SKM-1 treated with dmso at 0.1 percent for 144 hours (cell line): Measurements from ENCODE around the gene RETREG2.

Experiments used
- DNase-seq: peaks from one replicate; lab custom pipeline; 2025; ENCODE audit not compliant: unreplicated experiment; lab: John Stamatoyannopoulos, UW

RETREG2 gene, protein sequence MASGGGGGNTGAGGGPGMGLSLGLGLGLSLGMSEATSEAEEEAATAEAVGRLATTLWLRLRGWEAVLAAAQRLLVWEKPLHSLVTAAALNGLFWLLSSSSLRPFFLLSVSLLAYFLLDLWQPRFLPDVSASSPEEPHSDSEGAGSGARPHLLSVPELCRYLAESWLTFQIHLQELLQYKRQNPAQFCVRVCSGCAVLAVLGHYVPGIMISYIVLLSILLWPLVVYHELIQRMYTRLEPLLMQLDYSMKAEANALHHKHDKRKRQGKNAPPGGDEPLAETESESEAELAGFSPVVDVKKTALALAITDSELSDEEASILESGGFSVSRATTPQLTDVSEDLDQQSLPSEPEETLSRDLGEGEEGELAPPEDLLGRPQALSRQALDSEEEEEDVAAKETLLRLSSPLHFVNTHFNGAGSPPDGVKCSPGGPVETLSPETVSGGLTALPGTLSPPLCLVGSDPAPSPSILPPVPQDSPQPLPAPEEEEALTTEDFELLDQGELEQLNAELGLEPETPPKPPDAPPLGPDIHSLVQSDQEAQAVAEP

DNA sequence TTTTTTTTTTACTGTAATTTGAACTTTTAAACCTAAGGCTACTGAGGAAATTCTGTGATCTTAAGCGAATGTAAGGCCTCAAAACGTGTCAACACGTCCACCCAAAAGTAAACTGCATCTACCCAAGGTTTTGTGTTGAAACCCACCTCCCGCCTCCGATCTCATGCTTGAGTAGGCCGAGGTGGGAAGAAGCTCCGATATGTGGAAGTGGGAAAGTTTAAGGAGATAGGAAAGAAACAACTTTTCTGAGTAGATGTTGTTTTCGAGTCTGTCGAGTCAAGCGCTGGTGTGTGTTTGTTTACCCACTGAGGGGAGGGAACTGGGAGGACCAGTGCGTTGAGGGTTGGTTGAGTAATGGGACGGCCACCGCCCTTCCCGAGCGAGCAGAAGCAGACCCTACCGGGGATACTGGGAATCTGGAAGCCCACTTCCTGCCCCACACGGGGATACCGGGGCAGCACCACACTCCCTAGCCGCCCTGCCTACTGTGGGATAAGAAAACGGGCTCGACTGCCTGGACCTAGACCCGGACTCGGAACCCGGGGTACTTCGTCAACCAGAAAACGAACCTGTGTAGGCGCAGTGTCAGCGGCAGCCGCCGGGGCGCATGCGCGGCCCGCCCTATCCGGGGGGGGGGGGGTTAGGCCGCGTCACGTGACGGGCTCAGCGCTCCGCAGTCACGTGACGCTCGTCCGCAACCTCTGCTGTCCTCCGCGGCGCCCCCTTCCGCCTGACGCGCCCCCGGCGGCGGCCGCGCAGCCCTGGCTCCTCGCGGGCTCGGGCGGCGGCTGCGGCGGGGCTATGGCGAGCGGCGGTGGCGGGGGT lies at the start of gene RETREG2:
Gene RETREG2, plus strand, starts transcription at position 724 of the 825 bp plus-strand sequence. Its CDS starts 78 bp downstream, at position 802.
- DNase-seq, result peak; percentile 77

DNA sequence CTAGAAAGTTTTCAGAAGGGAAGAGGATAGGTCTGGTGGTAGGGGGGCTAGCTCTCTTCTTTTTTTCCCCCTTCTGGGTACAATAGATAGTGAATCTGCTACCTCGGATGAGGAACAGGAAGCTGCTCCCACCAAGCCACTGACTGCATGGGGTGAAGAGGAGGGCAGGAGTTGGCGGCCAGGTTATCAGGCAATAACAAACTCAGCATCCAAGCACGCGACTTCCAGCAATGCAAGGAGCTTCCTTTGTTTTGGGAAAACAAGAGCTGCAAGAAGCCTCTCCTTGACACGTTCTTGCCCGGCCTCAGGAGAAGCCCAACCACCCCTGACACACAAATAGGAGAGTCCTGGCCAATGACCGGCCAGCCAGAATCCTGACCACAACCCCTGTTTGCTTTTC lies 49.7 kb upstream of the RETREG2 start:
- no peak for DNase-seq

DNA sequence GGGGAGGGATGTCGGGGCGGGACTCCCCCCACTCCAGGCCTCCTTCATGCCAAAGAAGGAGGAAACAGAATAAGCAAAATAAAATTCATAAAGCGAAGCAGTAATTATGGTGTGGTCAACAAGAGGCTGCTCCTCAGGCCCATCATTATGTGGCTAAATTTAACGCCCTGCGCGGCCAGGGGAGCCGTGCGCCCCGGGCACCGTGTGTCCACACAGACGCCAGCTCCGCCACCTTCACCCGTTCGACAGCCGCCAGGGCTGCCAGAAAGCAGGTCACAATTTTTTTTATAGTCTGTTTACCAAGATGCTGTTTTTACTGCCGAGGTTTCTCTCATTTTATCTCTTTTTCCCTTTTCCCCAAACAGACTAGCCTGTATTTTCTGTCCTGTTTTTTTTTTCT lies 48.5 kb upstream of the RETREG2 start:
- no peak for DNase-seq

DNA sequence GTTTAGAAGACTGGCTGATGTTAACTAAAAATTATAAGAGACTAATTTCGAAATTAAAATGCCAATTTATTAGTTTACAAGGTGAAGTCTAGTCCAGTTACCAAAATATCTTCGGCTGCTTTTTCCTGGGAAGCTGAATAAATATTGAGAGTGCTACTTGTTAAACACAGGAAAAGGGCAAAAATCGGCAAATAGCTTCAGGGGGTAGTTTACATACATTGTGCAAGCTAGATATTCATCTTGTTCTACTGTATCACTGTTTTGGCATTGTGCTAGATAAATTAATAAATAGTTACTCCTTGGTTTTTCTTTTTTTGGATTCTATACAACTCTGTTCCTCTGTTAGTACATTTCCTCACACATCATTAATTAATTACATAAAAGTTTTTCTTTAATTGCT lies 46.7 kb upstream of the RETREG2 start:
- no peak for DNase-seq

DNA sequence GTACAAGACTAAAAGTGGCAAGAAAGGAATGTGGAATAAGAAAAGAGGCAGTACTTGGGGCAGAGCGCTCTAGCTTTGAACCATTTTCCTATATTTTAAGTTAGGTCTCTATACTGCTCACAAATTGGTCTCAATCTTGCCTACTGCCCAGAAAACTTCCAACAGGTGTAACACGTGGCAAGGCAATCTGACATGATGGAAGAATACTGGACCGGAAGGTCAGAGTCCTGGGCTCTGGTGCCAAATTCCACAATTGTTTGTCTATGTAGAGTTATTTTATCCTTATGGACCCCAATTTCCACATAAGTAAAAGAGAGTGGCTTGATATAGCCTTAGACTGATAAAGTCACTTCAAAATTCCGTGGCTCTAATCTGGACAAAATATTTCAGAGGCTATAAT lies 46.3 kb upstream of the RETREG2 start:
- DNase-seq, result no peak

DNA sequence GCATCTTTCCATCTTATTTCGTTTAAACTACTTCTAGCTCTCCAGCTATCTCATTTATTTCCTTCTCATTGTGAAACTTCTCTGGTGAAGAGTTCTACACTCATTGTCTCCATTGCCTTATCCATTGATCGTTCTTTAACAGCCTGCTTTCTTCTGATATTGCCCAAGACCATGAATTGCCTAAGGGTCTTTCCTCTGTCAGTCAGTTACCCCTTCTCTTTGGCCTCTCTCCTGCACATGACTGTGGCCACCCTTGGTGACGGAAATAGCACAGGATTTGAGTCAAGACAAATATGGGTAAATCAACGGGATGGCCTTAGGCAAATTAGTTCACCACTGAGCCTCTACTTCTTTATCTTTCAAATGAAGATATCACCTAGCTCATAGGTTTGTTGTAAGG lies 44.1 kb upstream of the RETREG2 start:
- DNase-seq, result no peak

DNA sequence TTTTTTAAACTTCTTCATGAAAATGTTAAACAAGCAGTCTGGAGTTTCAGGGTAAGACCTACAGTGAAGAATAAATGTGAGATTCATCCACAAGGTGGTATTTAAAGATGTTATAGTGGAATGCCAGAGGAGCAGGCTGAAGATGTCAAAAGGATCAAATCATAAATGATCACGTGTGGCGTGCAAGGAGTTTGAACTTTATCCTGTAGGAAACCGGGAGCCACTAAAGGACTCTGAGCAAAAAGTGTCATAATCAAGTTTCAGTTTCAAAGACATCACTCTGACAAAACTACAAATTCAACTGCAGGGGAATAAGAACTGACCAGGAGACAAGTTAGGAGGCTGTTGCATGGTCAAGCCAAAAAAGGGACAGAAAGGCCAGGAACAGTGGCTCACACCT lies 37.4 kb upstream of the RETREG2 start:
- DNase-seq, result no peak

DNA sequence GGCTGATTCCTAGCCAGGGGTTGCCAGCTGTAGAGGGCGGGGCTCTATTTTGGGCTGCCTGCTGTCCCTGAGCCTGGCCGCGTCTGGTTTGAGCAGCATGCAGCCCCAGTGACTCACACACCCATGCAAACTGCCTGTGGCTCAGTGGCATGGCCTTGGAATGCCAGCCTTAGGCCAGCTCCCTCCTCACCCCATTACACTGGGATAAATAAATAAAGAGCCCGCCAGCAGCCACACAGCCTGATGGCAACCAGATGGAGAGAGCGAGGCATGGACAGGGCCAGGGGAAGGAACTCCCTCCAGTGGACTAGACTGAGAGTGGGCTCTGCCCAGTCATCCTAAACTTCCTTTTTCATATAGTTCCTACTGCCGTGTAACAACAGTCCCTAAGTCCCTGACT lies 35.7 kb upstream of the RETREG2 start:
- DNase-seq, result no peak

DNA sequence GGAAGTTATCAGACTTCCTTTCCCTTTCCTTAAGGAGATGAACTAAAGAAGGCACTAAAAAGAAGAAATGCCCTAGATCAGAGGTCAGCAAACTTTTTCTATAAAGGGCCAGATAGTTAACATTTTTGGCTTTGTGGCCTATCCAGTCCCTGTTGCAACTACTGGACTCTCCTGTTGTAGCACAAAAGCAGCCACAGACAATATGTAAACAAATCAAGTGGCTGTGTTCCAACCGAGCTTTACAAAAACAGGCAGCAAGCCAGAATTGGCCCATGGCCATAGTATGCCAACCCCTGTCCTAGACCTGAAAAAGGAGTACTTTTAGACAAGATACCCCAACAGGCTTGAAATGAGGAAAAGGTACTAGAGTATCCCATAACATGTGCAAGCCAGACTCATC lies 28.4 kb upstream of the RETREG2 start:
- no peak for DNase-seq

DNA sequence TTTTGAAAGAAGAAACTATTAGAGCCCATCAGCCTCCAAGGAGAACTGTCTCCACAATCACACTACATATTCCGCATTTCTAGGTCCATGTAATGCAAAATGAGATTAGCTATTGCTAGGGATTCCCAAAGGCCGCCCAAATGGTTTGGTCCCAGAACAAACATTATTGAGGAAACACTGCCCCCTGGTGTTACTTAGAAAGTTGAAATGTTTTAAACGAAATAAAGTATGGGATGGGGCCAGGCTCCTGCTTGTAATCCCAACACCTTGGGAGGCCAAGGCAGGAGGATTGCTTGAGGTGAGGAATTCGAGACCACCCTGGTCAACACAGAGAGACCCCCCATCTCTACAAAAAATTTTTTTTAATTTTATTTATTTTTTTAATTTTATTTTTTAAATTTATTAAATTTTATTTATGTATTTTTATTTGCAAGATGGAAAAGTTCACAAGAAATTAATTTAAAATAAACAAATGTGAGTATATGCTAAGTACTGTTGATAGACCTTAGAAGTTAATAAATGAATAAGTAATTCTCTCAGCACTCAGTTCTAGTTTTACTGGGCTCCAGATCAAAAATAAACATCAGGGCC lies 22.9 kb upstream of the RETREG2 start:
- DNase-seq, result peak; percentile 66

DNA sequence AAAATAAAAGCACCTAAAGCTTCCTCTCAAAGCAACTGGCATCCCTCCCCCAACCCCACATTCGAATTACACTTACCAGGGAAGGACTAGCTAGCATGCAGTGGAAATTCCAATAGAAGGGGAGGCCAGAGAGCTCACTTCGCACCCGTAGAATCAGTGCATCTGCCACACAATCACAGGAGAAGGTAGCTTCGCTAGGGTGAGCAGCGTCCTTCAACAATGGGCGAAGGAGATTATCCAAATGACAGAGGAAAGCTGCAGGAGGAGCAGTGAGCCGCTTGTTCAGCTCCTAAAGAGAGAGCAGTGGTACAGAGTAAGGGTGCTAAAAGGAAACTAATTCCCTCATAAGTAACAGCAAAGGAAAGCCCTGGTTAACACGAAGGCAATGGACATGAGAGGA lies 20.7 kb upstream of the RETREG2 start:
- DNase-seq, result no peak

DNA sequence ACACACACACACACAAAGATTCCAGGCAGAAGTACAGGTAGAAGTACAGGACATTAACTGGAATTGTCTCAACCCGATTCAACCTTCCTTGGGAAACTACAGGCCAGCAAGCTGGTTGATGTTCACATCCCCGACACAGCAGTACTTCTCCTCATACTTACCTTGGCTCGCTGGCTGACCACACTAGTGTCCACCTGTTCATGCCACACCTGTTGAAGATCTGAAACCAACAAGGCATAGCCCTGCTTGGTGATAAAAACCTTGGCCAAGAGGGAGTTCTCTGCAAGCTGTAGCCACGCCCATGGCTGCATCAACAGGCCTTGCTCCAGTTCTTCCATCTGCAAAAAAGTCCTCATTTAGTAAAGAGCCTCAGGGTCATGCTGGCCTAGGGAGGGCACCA lies 20.1 kb upstream of the RETREG2 start:
- no peak for DNase-seq

DNA sequence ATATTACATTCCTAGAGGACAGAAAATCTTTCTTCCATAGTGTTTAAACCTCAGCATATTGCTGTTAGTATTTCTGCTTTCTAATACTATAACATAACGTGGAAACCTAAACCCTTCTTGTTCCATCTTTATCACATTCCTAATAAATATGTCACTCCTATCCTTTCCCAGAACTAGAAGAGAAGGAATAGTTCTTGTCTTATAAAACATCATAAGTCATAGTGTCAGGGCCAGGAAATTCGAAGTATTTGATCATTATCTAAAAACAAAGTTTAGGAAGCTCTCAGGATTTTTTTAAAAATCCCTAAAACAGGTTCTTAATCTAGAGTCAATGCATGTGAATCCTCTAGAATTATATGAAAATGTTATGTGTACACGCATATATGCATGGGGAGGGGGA lies 19.5 kb upstream of the RETREG2 start:
- DNase-seq, result no peak

DNA sequence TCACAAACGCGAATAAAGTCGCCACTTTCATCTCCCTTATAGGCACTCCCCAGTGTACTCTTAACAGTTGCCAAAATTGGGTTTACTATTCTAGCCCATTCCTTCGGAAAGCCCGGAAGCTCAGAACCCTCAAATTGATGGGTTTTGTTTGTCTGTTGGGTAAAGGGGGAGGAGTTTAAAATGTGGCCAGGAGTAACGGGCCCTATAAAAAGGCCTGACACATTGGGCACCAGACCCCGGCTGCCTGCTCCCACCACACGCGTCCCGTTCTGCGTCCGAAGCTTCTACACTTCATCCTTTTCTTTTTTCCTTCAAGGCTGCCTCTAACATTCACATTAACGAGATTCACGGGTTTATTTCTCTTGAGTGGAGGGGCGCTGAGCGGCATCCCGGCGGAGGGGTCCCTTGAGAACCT lies 18.3 kb upstream of the RETREG2 start:
- no peak for DNase-seq

DNA sequence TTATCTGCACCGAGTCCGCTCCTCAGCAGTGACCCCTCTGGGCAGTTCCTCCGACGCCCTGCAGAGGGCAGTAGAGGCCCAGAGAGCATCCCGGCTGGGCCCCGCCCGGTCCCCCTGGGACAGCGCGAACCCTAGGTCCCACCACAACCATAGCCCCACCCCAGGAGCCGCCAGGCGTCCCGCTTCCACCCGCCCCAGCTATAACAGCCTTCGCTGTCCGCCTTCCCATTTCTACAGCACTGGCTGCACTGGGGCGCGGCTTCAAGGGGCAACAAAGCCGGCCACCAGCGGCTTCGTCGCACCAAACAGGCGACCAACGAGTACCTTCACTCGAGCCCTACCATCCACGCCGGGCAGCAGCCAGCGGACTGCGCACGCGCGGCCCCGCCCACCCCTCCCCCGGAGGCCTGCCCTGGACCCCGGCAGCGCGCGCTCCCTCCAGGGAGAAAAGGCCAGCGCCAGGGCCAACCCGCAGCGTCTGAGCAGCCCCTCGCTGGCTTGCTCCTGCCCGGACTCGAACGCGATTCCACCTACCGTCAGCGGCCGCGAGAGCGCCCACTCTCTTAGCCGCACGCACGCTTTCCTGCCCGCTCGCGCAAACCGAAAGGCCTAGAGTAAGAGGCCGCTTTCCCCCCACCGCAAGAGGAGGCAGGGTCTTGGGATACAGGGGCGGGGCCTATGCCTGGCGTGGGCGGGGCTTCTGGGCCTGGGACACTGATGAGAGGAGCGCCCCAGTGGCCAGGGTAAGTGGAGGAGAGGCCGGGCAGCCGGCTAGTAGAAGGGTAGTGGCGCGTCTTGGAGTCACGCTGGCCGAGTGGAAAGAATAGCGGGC lies 17.7 kb upstream of the RETREG2 start, which contains the start of gene NHEJ1:
Gene NHEJ1, minus strand, starts transcription at position 630 of the 832 bp plus-strand sequence. CDS start 2,453 bp downstream, outside the sequence.
- DNase-seq, result peak; percentile 88

DNA sequence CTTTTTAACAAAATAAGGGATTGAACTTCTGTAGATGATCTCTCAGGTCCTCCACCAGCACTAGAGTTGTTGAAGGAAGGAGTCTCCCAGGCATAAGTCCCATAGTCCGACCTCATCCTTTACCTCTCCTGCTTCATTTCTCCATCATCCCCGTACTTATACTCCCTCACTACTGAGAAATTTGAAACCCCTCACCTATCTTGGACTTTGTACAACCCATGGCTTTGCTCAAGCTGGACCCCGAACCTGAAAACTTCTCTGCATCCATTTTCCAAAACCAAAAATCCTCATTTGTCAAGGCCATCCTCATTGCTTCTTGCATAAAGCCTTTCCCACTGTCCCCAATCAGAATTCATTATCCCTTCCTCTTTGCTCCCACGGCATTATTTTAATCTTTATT lies 17.0 kb upstream of the RETREG2 start:
- DNase-seq, result no peak

DNA sequence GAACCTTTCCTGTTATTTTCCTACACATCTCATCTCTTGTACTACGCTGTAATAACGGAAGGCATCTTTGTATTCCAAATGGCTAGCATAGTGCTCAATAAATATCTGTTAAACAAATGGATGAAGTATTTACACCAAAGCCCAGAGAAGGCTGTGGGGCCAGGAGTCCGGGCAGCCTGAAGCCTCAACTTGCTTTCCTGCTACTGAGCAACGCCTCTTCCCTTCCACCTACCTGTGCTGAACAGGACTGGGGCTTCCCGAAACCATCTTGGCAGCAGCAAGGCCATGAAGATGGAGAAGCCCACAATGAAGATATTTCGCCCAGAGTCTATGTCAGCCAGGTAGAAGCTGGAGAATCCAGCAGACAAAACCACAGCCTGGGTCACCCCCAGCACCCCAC lies 14.9 kb upstream of the RETREG2 start:
- DNase-seq, result no peak

DNA sequence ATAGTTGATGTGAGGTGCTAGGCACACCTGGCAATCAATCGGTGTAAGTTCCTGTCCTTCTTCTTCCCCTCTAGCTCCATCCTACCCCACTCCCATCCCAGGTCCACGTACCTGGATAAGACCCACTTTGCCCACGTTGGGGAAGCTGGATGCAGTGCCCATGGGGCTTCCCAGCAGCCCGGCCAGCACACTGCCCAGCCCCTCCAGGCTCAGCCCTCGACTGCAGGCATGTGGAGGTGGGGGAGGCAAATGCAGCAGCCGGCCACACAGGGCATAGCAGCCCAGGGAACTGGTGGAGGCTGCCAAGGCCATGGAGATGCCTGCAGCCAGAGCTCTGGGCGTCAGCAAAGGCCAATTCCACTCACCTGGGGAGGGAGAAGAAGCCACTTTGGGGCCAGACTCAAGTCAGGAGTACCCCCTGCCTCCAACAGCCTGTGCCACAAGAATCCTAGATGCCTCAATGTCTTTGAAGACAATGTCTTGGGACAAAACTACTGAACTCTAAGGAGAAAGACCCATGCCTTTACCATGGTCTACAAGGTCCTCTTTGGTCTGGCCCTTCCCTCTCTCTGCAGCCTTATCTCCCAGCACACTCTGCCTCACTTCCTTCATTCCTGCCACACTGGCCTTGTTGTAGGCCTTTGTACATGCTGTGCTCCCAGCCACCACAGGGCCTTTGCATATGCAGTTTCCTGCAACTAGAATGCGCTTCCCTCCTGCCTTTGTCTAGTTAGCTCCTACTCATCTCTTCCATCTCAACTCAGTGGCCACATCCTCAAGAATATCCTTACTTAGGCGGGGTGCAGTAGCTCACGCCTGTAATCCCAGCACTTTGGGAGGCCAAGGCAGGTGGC lies 12.8 kb upstream of the RETREG2 start:
- no peak for DNase-seq

DNA sequence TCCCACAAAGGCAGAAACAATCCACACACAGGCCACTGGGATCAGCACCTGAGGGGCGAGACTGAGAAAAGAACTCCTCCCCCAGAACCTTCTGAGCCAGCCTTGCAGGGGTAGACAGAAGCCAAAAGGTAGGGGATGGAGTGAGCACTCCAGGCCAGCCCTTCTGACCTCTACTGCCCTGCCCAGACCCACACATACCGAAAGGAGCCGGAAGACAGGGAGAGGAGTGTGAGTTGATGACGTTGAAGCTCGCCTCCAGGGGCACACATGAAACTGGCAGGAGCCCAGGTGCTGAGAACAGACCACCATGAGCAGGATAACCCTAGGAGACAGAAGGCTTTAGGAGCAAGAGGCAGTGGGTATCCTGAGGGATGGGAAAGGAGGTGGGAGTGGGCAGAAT lies 10.1 kb upstream of the RETREG2 start:
- DNase-seq, result no peak

DNA sequence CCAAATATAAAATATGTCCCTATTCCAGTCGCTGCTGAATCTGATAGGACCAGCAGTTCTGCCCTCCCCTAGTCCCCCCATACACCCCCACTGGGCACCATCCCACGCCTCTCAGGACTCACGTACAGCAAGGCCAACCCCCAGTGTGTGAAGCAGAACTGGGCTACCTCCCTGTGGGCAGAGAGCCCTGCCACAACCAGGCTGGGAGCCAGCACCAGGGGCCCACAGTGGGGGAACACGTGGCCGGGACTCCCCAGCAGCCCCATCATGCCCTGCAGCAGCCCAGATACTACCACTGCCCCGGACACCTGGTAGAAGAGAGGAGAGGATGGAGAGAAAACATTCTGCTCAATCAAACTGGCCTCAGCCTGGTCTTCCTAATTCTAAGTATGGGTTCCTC lies 9.5 kb upstream of the RETREG2 start:
- no peak for DNase-seq
